Stimulated activated CD8-positive, alpha-beta memory T cell treated with anti-CD3 and anti-CD28 coated beads, Interleukin-12 subunit alpha, Interleukin-12 subunit beta, amount 100 ng/mL, for 1 hour (primary cell): Measurements from ENCODE around the gene NDUFA13.

Source experiments
- DNase-seq: peaks from one replicate; pipeline ENCODE4 v3.0.0-alpha.2; 2020; ENCODE audit warnings: low read depth

The NDUFA13 gene

GRCh38 chr19:19533841-19534240 is 17.8 kb downstream of the NDUFA13 start:
- no peak for DNase-seq

- no peak for DNase-seq
These were observed 18.7 kb downstream of the NDUFA13 start for GRCh38 chr19:19534556-19535265.

- DNase-seq = no peak
These were observed 19.5 kb downstream of the NDUFA13 start for GRCh38 chr19:19535311-19536191.

- DNase-seq = no peak
These were observed 21.3 kb downstream of the NDUFA13 start for GRCh38 chr19:19537075-19538048.

- no peak for DNase-seq
These were observed 22.2 kb downstream of the NDUFA13 start, which contains the start of gene CILP2 for GRCh38 chr19:19538061-19538784. CILP2 (plus strand) TSS chr19:19538265; CDS start chr19:19538350, 85 bp downstream.

GRCh38 chr19:19538785-19539166 is 22.8 kb downstream of the NDUFA13 start:
- no peak for DNase-seq

GRCh38 chr19:19539698-19540063 is 23.7 kb downstream of the NDUFA13 start:
- DNase-seq = no peak

GRCh38 chr19:19540064-19540714 is 24.2 kb downstream of the NDUFA13 start:
- peak; percentile 27 for DNase-seq

- DNase-seq = peak; percentile 48
These were observed 24.9 kb downstream of the NDUFA13 start for GRCh38 chr19:19540715-19541515.

- DNase-seq = no peak
These were observed 25.6 kb downstream of the NDUFA13 start for GRCh38 chr19:19541616-19542015.

- DNase-seq = no peak
These were observed 26.5 kb downstream of the NDUFA13 start for GRCh38 chr19:19542507-19542906.

GRCh38 chr19:19543101-19543500 is 27.1 kb downstream of the NDUFA13 start:
- no peak for DNase-seq

- no peak for DNase-seq
These were observed 27.6 kb downstream of the NDUFA13 start for GRCh38 chr19:19543640-19544039.

GRCh38 chr19:19544257-19544953 is 28.4 kb downstream of the NDUFA13 start:
- DNase-seq = no peak

- DNase-seq = no peak
These were observed 29.0 kb downstream of the NDUFA13 start for GRCh38 chr19:19544954-19545591.

- DNase-seq = no peak
These were observed 29.7 kb downstream of the NDUFA13 start for GRCh38 chr19:19545707-19546106.

GRCh38 chr19:19546751-19547162 is 30.7 kb downstream of the NDUFA13 start:
- no peak for DNase-seq

- no peak for DNase-seq
These were observed 31.8 kb downstream of the NDUFA13 start for GRCh38 chr19:19547674-19548336.
